Nephron progenitor cell (in vitro differentiated cells): ENCODE measurements around the gene EDIL3.
A peak's percentile ranks its signal among the peaks of the same experiment; 100 is the strongest.

Experiments
- DNase-seq: peaks from one replicate; pipeline ENCODE4 v3.0.0; 2021
- H3K27ac Mint-ChIP-seq: 2 replicates; pipeline ENCODE4 v1.8.0; 2021; ENCODE audit warnings: mild to moderate bottlenecking, moderate library complexity, mixed read lengths
- H3K27me3 Mint-ChIP-seq: 2 replicates; pipeline ENCODE4 v1.8.0; 2021; ENCODE audit warnings: mild to moderate bottlenecking, low read depth, mixed read lengths; ENCODE audit not compliant: poor library complexity
- H3K36me3 Mint-ChIP-seq: 2 replicates; pipeline ENCODE4 v1.8.0; 2021; ENCODE audit warnings: low read depth, mixed read lengths
- H3K4me1 Mint-ChIP-seq: 2 replicates; pipeline ENCODE4 v1.8.0; 2021; ENCODE audit warnings: mixed read lengths
- H3K4me3 Mint-ChIP-seq: 2 replicates; pipeline ENCODE4 v1.8.0; 2021; ENCODE audit warnings: mild to moderate bottlenecking, moderate library complexity, mixed read lengths
- H3K9me3 Mint-ChIP-seq: 2 replicates; pipeline ENCODE4 v1.8.0; 2021; ENCODE audit warnings: mild to moderate bottlenecking, moderate library complexity, mixed read lengths
- TF ChIP-seq, protein P1 (sequence below): fragments of 200-600 bp; sonication (generic); IDR thresholded peaks from 2 replicates; pipeline ENCODE4 v1.5.0; 2021; ENCODE audit warnings: antibody characterized with exemption

The EDIL3 gene

DNA sequence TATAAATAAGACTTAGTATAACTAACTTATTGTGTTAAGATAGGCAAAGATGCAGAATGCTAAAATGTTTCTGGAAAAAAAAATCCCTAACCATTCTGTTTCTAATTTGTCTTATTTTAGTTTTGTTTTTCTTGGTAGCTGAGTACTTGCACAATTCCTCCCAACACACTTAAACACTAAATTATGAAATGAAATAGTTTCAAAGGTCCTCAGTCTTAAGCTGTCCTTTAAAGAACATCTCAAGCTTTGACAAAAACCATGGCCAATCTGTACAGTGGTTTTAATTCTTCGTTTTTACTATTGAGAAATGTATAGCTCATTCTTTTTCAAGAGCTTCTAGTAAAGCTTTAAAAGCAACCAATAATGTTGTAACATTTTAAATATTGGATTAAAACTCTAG, 171.5 kb downstream of the EDIL3 start:
- Mint-ChIP-seq H3K27me3 (peaks cover 2% of the 10 kb centered on the region), H3K9me3 (no peaks in the 10 kb centered on the region), H3K27ac (no peak overlapping the region), H3K4me3 (no peak overlapping the region), H3K4me1 (no peaks in the 10 kb centered on the region), H3K36me3 (no peaks in the 10 kb centered on the region)
- TF ChIP-seq, protein P1, sequence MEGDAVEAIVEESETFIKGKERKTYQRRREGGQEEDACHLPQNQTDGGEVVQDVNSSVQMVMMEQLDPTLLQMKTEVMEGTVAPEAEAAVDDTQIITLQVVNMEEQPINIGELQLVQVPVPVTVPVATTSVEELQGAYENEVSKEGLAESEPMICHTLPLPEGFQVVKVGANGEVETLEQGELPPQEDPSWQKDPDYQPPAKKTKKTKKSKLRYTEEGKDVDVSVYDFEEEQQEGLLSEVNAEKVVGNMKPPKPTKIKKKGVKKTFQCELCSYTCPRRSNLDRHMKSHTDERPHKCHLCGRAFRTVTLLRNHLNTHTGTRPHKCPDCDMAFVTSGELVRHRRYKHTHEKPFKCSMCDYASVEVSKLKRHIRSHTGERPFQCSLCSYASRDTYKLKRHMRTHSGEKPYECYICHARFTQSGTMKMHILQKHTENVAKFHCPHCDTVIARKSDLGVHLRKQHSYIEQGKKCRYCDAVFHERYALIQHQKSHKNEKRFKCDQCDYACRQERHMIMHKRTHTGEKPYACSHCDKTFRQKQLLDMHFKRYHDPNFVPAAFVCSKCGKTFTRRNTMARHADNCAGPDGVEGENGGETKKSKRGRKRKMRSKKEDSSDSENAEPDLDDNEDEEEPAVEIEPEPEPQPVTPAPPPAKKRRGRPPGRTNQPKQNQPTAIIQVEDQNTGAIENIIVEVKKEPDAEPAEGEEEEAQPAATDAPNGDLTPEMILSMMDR: no peak
- DNase-seq: no peak

DNA sequence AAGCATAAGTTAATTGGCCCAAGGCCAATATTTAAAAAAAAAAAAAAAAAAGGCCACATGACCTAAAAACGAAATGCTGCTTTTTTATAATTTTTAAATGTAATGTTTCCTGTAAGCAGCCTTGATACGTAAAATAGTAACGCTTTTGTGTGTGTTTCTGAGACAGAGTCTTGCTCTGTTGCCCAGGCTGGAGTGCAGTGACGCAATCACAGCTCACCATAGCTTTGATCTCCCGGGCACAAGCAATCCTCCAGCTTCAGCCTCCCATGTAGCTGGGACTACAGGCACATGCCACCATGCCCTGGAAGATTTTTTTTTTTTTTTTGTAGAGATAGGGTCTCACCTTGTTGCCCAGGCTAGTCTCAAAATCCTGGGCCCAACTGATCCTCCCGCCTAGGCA, 179.9 kb downstream of the EDIL3 start:
- Mint-ChIP-seq H3K27ac (no peak overlapping the region), H3K4me1 (peaks cover 10% of the 10 kb centered on the region), H3K27me3 (no peaks in the 10 kb centered on the region), H3K9me3 (no peaks in the 10 kb centered on the region), H3K4me3 (no peak overlapping the region), H3K36me3 (no peaks in the 10 kb centered on the region)
- DNase-seq: no peak
- TF ChIP-seq, protein P1: no peak

DNA sequence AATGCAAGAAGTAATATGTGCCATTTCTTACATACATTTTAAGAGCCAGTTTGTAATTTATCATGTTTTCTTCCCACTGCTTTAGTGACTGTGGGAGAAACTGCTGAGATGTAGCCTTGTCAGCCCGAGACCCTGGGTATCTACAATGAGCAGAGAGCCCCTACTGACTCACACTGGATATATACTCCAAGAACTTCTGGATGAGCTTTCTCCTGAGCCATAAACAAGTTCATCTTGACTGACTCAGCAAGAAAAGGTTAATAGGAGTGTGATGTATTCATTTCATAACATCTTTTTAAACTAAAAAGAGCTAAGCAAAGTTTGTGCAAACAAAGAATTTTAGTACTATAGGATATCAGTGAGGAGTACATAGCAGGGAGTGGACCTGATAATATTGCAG, 182.5 kb downstream of the EDIL3 start:
- Mint-ChIP-seq H3K9me3 (no peaks in the 10 kb centered on the region), H3K4me1 (peaks cover 10% of the 10 kb centered on the region), H3K27me3 (no peaks in the 10 kb centered on the region), H3K36me3 (no peaks in the 10 kb centered on the region), H3K27ac (peak overlapping the region; percentile 18), H3K4me3 (no peak overlapping the region)
- no peak for DNase-seq
- TF ChIP-seq, protein P1: no peak

DNA sequence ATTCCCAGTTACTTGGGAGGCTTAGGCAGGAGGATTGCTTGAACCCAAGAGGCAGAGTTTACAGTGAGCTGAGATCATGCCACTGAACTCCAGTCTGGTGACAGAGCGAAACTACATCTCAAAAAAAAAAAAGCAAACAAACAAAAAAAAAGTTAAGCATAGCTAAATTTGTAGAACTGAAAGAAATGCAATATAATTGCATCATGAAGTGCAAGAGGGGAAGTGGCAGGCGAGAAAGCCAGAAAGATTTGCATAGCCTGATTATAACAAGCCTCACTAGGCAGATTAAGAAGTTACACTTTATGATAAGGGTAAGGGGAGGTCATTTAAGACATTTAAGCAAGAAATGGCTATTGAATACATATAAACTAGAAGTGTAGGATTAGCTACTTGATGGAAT, 187.1 kb downstream of the EDIL3 start:
- Mint-ChIP-seq H3K4me1 (peaks cover 5% of the 10 kb centered on the region), H3K27ac (no peak overlapping the region), H3K4me3 (no peak overlapping the region), H3K27me3 (no peaks in the 10 kb centered on the region), H3K36me3 (no peaks in the 10 kb centered on the region), H3K9me3 (no peaks in the 10 kb centered on the region)
- no peak for DNase-seq
- TF ChIP-seq, protein P1: no peak

DNA sequence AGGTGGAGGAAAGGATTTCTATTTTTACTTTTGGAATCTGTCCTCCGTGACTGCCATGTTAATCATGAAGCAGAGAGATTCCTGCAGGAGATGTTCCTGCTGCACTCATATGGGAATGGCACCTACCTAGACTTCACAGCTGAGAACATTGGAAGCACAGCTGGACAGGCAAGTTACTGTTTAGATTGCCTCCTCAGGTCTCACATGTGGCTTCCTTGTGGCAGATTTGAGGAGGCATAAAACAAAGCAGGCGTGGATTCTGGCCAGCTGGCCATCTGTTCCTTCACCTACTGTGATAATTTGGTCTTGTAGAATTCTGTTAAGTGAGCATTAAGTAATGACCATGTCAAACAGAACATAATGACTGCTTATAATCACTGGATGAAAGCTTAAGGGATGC, 193.4 kb downstream of the EDIL3 start:
- Mint-ChIP-seq H3K36me3 (no peaks in the 10 kb centered on the region), H3K9me3 (no peaks in the 10 kb centered on the region), H3K4me1 (peaks cover 8% of the 10 kb centered on the region), H3K27ac (no peak overlapping the region), H3K27me3 (no peaks in the 10 kb centered on the region), H3K4me3 (no peak overlapping the region)
- DNase-seq: no peak
- TF ChIP-seq, protein P1: no peak

DNA sequence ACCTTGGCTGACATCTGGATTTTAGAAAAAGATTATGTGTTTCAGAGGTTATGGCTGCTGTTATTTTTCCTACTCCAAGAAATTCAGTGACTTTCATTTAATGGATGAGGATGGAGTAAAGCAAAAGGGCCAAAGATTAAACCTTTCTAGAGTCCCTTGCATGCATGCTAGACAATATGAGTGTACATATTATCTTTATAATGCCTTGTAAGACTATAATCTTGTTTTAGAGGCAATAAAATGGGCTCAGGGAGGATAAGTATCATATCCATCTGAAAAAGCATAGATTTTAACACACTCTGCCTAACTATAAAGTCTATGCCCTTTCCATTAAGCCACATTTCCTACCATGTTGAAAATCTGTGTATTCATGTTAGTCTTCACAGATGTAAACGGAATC, 199.8 kb downstream of the EDIL3 start:
- H3K36me3 Mint-ChIP-seq: no peaks in the 10 kb centered on the region
- H3K4me1 Mint-ChIP-seq: peaks cover 11% of the 10 kb centered on the region
- H3K9me3 Mint-ChIP-seq: no peaks in the 10 kb centered on the region
- DNase-seq: no peak
- no peak overlapping the region for H3K27ac Mint-ChIP-seq
- no peaks in the 10 kb centered on the region for H3K27me3 Mint-ChIP-seq
- TF ChIP-seq, protein P1: no peak
- no peak overlapping the region for H3K4me3 Mint-ChIP-seq
